HG02798 (cell line): Measurements from ENCODE around the gene DAPP1.

ENCODE experiments used
- ATAC-seq: cut with Tn5 transposase; IDR thresholded peaks from one replicate; pipeline ENCODE4 v1.9.1; 2021; ENCODE audit warnings: mild to moderate bottlenecking; ENCODE audit not compliant: unreplicated experiment, poor library complexity

DAPP1 gene

DNA sequence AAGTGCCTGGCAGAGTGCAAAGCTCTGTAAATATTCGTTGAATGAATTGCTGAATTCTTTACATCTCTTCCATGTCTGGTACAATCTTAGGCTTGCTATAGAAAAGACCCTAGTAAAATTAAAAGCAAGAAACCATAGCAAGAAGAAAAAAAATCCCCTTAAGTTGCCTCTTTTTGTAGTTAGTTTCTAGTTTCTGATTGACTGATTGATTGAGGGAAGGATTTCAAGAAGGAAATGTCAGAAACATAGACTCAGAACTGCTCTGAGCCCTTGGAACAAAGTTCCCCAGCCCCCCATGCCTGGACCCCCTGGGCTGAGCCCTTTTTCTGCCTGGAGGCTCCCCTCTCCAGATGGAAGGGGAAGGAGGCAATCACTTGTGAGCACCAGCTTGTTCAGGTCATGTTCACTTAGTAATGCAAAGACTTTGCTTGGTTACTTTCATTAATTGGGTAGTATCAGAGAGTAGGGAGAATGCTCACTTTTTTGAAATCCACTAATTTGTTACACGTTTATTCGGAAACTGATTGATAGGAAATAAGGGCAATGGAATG, 35.6 kb downstream of the DAPP1 start:
- ATAC-seq: no peak

GRCh38 chr4:99853190-99853589, 36.6 kb downstream of the DAPP1 start:
- no peak for ATAC-seq

DNA sequence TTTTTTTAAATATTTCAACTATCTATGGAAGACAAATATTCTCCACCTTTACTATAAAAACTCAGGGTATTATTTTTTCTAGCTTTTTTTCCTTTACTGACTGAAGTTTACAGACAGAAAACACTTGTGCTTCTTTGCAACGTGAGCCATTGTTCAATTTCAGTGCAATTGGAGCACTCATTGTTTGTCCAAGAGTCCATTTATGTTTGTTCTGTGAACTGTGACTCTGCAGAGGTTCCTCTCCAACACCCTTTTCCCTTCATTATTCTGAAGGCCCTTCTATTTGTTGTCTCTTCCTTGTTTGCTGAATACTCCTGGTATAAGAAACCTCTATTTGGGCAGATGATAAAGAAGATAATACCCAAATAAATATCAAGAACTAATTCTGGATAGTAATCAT, 37.4 kb downstream of the DAPP1 start:
- ATAC-seq: no peak

DNA sequence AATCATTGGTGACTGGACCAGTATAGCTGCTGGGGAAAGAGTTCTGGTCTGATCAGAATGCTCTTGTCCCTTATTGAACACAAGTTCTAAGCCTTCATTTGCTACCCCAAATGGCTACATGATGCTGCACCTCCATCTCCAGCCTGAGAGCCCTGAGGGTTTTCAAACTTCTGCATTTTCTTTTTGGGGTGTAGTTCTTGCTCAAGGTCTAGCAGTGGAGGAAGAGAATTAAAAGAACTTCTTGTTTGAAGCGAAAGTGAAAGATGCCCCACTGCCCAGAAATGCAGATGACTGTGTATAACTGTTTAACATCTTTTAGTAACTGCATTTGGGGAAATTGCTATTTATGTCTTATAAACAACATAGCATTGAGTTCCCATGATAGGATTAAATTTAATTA, 39.1 kb downstream of the DAPP1 start:
- ATAC-seq: peak; percentile 43

DNA sequence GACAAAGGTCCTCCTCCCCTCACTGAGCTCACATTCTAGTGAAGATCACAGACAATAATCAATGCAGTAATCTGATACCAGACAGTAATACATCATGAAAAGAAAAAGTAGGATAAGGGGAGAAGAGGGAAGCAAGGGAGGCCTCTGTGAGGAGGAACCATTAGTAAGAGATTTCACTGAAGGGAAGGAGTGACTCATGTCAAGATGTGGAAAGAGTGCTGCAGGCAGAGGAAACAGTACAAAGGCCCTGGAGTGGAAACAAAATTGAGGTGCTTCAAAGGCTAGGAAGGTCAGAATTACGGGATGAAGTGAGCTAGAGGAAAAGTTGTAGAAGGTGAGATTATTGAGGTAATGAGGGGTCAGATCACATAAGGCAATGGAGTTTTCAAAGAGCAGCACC, 39.5 kb downstream of the DAPP1 start:
- no peak for ATAC-seq

GRCh38 chr4:99857307-99857706, 40.7 kb downstream of the DAPP1 start:
- ATAC-seq: no peak

DNA sequence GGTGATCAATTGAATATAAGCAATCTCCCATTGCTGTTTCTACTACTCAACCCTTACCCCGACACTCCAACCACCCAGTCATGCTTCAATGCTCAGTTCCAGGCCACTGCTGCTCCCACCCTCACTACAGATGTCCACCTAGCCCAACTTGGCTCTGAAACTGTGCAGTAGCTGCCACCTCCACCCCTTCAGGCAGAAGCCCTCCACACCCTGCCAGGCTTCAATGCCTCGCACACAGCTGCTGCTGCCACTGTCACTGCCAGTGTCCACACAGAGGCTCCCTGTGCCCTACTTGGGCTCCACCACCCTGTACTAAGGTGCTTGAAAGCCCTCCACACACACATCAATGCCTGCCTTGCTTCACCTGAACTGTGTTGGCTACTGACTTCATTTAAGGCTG, 43.0 kb downstream of the DAPP1 start:
- ATAC-seq: peak; percentile 31

- ATAC-seq: no peak
Measured at GRCh38 chr4:99860521-99860920, 43.9 kb downstream of the DAPP1 start.

GRCh38 chr4:99861120-99861905, 44.7 kb downstream of the DAPP1 start:
- peak; percentile 71 for ATAC-seq

GRCh38 chr4:99863804-99864203, 47.2 kb downstream of the DAPP1 start:
- ATAC-seq: no peak

- no peak for ATAC-seq
Measured at GRCh38 chr4:99868126-99868596, 51.5 kb downstream of the DAPP1 start.

- no peak for ATAC-seq
Measured at GRCh38 chr4:99872570-99872969, 55.9 kb downstream of the DAPP1 start.

- ATAC-seq: no peak
Measured at GRCh38 chr4:99875071-99875470, 58.4 kb downstream of the DAPP1 start.

DNA sequence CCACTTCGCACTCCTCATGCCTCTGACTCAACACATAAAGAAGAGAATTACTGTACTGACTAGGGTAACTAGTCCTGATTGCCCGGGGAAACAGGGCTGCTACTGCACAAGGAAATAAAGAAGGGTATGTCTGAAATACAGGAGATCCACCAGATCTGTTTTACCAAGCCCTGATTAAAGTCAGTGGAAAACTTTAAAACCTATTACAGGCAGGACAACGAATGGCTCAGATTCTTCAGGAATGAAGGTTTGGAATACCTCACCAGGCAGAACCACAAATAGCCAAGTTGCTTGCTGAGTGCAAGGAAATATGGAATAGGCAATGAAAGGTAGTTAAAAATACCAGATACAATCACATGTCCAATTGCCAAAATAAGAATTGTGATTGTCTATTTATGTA, 60.3 kb downstream of the DAPP1 start:
- no peak for ATAC-seq

DNA sequence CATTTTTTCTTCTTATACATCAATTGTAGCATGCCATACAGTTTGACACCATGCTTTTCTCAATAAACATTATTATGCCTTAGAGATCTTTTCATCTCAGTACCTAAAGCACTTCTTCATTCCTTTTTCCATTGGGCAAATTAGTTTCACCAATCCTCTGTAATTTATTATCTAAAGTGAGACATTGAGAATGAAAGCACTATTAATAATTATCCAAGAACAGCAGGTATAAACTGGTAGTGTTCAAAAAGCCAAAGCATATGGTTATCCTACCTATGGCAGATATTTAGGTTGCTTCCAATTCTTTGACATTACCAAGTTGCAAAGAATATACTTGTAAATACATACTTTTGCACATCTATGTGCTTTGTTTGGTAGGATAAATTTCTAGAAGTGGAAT, 62.0 kb downstream of the DAPP1 start:
- no peak for ATAC-seq

GRCh38 chr4:99879458-99879857, 62.8 kb downstream of the DAPP1 start:
- no peak for ATAC-seq

DNA sequence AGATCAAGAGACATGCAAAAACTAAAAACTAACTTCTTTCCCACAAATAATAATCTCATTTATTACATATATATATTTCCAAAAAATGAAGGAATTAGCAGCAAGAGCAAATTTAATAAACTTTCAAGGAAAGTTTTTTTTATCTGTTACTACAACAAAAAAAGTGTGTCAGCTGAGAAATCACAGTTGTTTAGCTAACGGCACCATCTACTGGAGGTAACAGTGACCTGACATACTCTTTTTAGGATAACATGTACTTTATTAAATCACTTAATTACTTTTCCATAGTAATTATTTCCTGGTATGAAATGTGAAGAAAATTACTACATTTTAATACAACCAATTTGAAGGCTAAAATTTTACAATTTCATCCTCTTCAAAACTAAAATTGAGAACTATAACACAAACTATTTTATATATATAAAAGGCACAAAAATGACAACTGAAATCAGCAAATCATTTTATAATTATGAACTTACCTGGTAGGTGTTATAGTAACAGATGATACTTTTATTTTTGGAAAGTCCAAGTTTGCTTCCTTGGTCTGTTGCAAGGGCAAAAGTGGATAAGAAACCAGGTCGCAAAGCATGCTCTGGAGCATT, 68.5 kb downstream of the DAPP1 start:
- peak; percentile 48 for ATAC-seq

DNA sequence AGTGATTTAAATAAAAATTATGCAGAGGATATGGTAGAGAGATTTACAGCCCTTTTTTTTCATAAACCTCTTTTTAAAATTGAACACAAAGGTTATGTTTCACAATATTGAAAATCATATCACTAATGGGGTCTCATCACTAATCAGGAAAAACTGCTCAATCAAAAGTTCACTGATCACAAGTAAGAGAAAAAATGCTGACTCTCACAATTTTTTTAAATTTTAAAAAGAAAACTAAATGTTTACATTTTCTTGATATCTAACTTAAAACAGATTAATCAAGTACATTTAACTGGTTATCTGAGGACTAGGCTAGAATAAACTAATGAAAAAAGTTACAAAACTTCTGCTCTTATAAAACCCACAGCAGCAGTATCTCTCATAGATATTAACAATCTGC, 69.1 kb downstream of the DAPP1 start:
- ATAC-seq: no peak

DNA sequence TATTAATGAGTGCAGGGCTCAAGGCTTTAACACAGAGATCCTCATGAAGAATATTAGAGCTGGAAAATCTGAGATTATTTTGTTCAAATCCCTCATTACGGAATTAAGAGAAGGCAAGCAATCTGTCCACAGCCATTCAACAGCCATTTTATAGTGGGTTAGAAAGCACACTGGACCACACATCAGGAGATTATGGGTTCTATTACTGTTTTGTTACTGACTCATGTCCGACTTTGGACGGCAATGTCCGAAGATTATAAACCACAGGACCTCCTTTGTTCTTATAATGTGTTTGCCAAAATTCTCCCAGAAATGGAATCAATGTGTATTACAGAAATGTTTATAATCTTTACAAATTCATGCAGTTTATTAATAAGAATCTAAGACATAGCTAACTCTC, 69.5 kb downstream of the DAPP1 start:
- no peak for ATAC-seq

GRCh38 chr4:99887837-99888236, 71.2 kb downstream of the DAPP1 start:
- no peak for ATAC-seq

GRCh38 chr4:99891351-99891750, 74.7 kb downstream of the DAPP1 start:
- no peak for ATAC-seq

DNA sequence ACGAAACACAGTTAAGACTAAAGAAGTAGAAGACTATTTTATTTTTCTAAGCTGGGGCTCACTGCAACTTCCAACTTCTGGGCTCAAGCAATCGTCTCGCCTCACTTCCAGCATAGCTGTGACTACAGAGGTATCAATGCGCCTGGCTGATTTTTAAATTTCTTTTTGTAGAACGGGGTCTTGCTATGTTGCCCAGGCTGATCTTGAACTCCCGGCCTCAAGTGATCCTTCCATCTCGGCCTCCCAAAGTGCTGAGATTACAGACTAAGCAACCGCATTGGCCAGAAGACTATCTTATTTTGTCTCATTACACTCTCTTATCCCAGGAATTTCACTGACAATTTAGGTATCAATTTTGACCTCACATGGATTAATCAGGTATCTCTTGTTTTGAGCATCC, 76.4 kb downstream of the DAPP1 start:
- ATAC-seq: no peak
